Gastrocnemius medialis (tissue), 4 donors: Measurements from ENCODE around the gene TMEM200B.

Experiments
- CTCF ChIP-seq, 5 experiments: fragments of 450-650 bp in 3 of 5; fragments of 200-600 bp in 2 of 5; sonication (generic) in 2 of 5; IDR thresholded peaks in 4 of 5; conservative IDR thresholded peaks in 1 of 5; 1 replicate in 4 of 5; 2 replicates in 1 of 5; pipeline ENCODE4 v1.5.1; 2016 to 2019; ENCODE audit warnings: antibody characterized with exemption in 5 of 5, mild to moderate bottlenecking in 3 of 5, moderate library complexity in 3 of 5
- POLR2A ChIP-seq, 2 donors: fragments of 450-650 bp; IDR thresholded peaks; one replicate each; pipeline ENCODE4 v1.6.1; 2017; ENCODE audit warnings: antibody characterized with exemption in 2 of 2, mild to moderate bottlenecking in 2 of 2, moderate library complexity in 2 of 2

DNA sequence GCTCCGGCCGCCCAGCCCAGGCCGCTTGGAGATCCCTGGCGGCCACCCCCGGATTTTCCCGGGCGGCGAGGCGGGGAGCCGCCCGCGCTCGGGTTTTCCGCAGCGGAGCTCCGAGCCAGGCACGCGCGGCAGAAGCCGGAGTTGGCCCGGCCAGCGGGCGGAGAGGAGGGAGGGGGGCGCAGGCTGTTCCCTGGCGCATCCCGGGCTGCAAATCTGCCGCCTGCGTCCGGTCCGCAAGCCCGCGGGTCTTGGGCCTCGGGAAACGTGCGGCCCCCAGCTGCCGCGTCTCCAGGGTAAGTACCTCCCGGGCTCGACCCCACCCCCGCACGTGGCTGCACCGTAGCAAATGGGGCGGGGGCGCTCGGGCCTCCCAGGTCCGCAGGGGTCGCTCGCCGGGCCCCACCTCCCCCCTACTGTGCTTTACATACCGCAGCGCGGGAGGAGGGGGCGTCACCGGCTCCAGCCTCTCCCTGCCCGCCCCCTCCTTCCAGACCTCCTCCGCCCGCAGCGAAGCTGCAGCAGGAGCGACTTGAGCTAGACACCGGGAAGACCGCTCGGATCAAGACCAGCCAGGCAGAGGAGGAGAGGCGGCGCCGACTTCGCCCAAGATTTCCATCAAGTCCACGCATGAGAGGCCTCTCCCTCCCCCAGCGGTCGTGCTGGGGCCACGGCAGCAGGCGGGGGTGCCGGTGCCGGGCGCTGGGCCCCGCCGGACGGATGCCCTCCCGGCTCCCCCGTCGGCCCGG is 1.6 kb downstream of the TMEM200B start:
- TF ChIP-seq CTCF (IDR thresholded peaks at IDR 0.05 in 4 of 5, conservative IDR thresholded peaks at IDR 0.05 in 1 of 5) (no peak), POLR2A (IDR thresholded peaks at IDR 0.05) (no peak)
